Lower lobe of right lung (tissue), 2 donors: ENCODE data around the gene RASAL3. TPM values are rescaled to one million over a fixed set of nuclear protein-coding genes. Genes with fewer than 3 reads are reported as not detected.

ENCODE experiments used
- ATAC-seq, 2 donors: fragments of 200-7000 bp; cut with Tn5 transposase; one replicate each; pipeline ENCODE4 v1.9.1; 2020 to 2022; ENCODE audit warnings: mild to moderate bottlenecking in 2 of 2, moderate library complexity in 2 of 2
- DNase-seq: peaks from one replicate; pipeline ENCODE4 v3.0.0-alpha.2; 2020
- H3K27ac ChIP-seq: fragments of 200-600 bp; one replicate; pipeline ENCODE4 v1.8.0; 2022
- H3K27me3 ChIP-seq: fragments of 200-600 bp; one replicate; pipeline ENCODE4 v1.8.0; 2022; ENCODE audit warnings: low read depth
- H3K36me3 ChIP-seq: fragments of 200-600 bp; one replicate; pipeline ENCODE4 v1.8.0; 2022; ENCODE audit warnings: mild to moderate bottlenecking
- H3K4me1 ChIP-seq: fragments of 200-600 bp; one replicate; pipeline ENCODE4 v1.8.0; 2022
- H3K4me3 ChIP-seq: fragments of 200-600 bp; one replicate; pipeline ENCODE4 v1.8.0; 2022; ENCODE audit warnings: mild to moderate bottlenecking
- H3K9me3 ChIP-seq: fragments of 200-600 bp; one replicate; pipeline ENCODE4 v1.8.0; 2022
- CTCF ChIP-seq: fragments of 200-600 bp; IDR thresholded peaks from one replicate; pipeline ENCODE4 v1.8.0; 2022; ENCODE audit warnings: antibody characterized with exemption, mild to moderate bottlenecking
- intact Hi-C: fragments of 100-400 bp; cut with DNase I; formaldehyde crosslinking; loops from one replicate; pipeline ENCODE4 v1.11.0; 2022
- total RNA-seq: library from RNA; stranded (reverse); fragmentation: NEBNext Ultra II Directional; extraction: Animal tissue kit (Norgen Biotek cat#: 25700); gene quantifications from one replicate; pipeline ENCODE4 v1.2.1, GENCODE V29; 2021
- donor health status: DM: no; HTN: yes; CAD: no; lungs with severe emphysema.

RASAL3 gene
- total RNA-seq, 1 donor from 2014 or later = 15.0 TPM

GRCh38 chr19:15457701-15458484 lies 6.5 kb downstream of the RASAL3 start:
- no peak for TF ChIP-seq CTCF
- ATAC-seq (no peak), DNase-seq (no peak)
- Histone ChIP-seq H3K27ac (no peak overlapping the region), H3K27me3 (peaks cover 34% of the 10 kb centered on the region), H3K4me3 (no peak overlapping the region), H3K9me3 (no peaks in the 10 kb centered on the region), H3K36me3 (peaks cover 6% of the 10 kb centered on the region), H3K4me1 (peaks cover 6% of the 10 kb centered on the region)
- intact Hi-C loops = no loop called here

- ATAC-seq = no peak
- intact Hi-C loops = no loop called here
Measured at GRCh38 chr19:15456871-15457700, 7.3 kb downstream of the RASAL3 start.

GRCh38 chr19:15456441-15456840 lies 7.9 kb downstream of the RASAL3 start:
- TF ChIP-seq CTCF = no peak
- intact Hi-C loops = no loop called here
- H3K27ac ChIP-seq = no peak overlapping the region
- H3K4me1 ChIP-seq = peaks cover 10% of the 10 kb centered on the region
- ATAC-seq = no peak
- peaks cover 6% of the 10 kb centered on the region for H3K36me3 ChIP-seq
- H3K27me3 ChIP-seq = peaks cover 34% of the 10 kb centered on the region
- DNase-seq = no peak
- H3K9me3 ChIP-seq = no peaks in the 10 kb centered on the region
- no peak overlapping the region for H3K4me3 ChIP-seq

More at GRCh38 chr19:15456871-15457700, 7.3 kb downstream of the RASAL3 start:
- H3K27me3 ChIP-seq = peaks cover 34% of the 10 kb centered on the region
- DNase-seq = no peak
- TF ChIP-seq CTCF = no peak
- H3K27ac ChIP-seq = no peak overlapping the region
- no peaks in the 10 kb centered on the region for H3K9me3 ChIP-seq
- no peak overlapping the region for H3K4me3 ChIP-seq
- H3K36me3 ChIP-seq = peaks cover 6% of the 10 kb centered on the region
- peaks cover 10% of the 10 kb centered on the region for H3K4me1 ChIP-seq

- intact Hi-C loops = no loop called here
- Histone ChIP-seq H3K36me3 (peaks cover 6% of the 10 kb centered on the region), H3K9me3 (no peaks in the 10 kb centered on the region), H3K4me3 (no peak overlapping the region), H3K27me3 (peaks cover 34% of the 10 kb centered on the region), H3K4me1 (peaks cover 10% of the 10 kb centered on the region), H3K27ac (no peak overlapping the region)
- DNase-seq = no peak
- no peak for ATAC-seq
- no peak for TF ChIP-seq CTCF
Measured at GRCh38 chr19:15455996-15456395, 8.3 kb downstream of the RASAL3 start.

- intact Hi-C loops = no loop called here
- no peak for TF ChIP-seq CTCF
- Histone ChIP-seq H3K27ac (no peak overlapping the region), H3K4me3 (no peak overlapping the region), H3K4me1 (peaks cover 12% of the 10 kb centered on the region), H3K9me3 (no peaks in the 10 kb centered on the region), H3K36me3 (peaks cover 6% of the 10 kb centered on the region), H3K27me3 (peaks cover 34% of the 10 kb centered on the region)
- ATAC-seq (no peak), DNase-seq (no peak)
Measured at GRCh38 chr19:15453906-15454860, 10.2 kb downstream of the RASAL3 start.
